Measurements from ENCODE around the gene NUFIP2. TPM values are rescaled to one million over a fixed set of nuclear protein-coding genes. Genes with fewer than 3 reads are reported as not detected.
A peak's percentile ranks its signal among the peaks of the same experiment; 100 is the strongest.
"Not testable (repeated sequence)": the region's sequence is repeated elsewhere in the genome, so short reads cannot be mapped to it uniquely, and the experiment has no call there.

Gene NUFIP2
- total RNA-seq, 1 experiment from 2014 or later = 93.1 TPM

DNA sequence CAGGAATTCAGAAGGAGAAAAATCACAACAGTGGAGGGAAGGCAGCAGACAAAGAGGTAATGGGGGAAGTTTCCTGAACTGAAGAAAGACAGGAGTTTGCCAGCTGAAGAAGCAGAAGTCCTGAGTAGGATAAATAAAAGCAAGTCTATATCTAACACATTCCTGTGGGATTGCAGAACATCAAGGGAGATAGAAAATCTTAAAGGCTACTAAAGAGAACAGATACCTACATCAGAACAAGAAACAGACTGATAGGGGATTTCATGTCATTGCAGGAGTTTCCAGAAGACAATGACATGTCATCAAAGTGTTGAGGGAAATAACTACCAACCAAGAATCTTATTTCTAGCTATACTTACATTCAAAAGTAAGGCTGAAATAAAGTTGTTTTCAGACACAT is 68.6 kb downstream of the NUFIP2 start:
- ATAC-seq (no peak), DNase-seq (ENCODE audit: low spot score) (no peak)
- TF ChIP-seq, protein P1, sequence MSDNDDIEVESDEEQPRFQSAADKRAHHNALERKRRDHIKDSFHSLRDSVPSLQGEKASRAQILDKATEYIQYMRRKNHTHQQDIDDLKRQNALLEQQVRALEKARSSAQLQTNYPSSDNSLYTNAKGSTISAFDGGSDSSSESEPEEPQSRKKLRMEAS (CRISPR knock-in tag; IDR thresholded peaks at IDR 0.05) = no peak
- H3K4me3 Mint-ChIP-seq = no peak overlapping the region
- no peaks in the 10 kb centered on the region for H3K27me3 Mint-ChIP-seq (ENCODE audit: low read depth)
- no peaks in the 10 kb centered on the region for H3K36me3 Mint-ChIP-seq
- no peaks in the 10 kb centered on the region for H3K4me1 Mint-ChIP-seq
- ChIA-PET CTCF (interaction anchor here (0.6 to 1.6 kb wide), 4 partner anchors 37 to 328 kb away, joined by 4 to 9 read pairs (median 6); no protein-coding TSS in a partner anchor), POLR2A (interaction anchor here (0.6 kb wide), 1 partner anchor 68 kb away, joined by 3 read pairs; the partner anchor contains the start of gene NUFIP2)
- H3K9me3 Mint-ChIP-seq = no peaks in the 10 kb centered on the region; the same call in 1 of the 2 replicates
- H3K27ac Mint-ChIP-seq = no peak overlapping the region

GRCh38 chr17:29221338-29221737 is 72.6 kb downstream of the NUFIP2 start:
- DNase-seq (ENCODE audit: low spot score); ATAC-seq; H3K4me1 Mint-ChIP-seq; H3K4me3 Mint-ChIP-seq; H3K9me3 Mint-ChIP-seq; H3K27me3 Mint-ChIP-seq (ENCODE audit: low read depth); H3K36me3 Mint-ChIP-seq; H3K27ac Mint-ChIP-seq; POLR2A ChIA-PET: not testable (repeated sequence)
- CTCF ChIA-PET = interaction anchor here (0.6 to 8.5 kb wide), 5 partner anchors 17 to 520 kb away, joined by 3 to 222 read pairs (median 4); partner anchors contain the start of gene MYO18A
- TF ChIP-seq HMGA2 (CRISPR knock-in tag; IDR thresholded peaks at IDR 0.05) = peak; percentile 91

- Mint-ChIP-seq H3K4me3 (no peak overlapping the region), H3K9me3 (no peaks in the 10 kb centered on the region), H3K27ac (no peak overlapping the region), H3K36me3 (no peaks in the 10 kb centered on the region), H3K27me3 (ENCODE audit: low read depth) (no peaks in the 10 kb centered on the region), H3K4me1 (peaks cover 6% of the 10 kb centered on the region)
- ChIA-PET CTCF (interaction anchor here (0.7 to 8.5 kb wide), 33 partner anchors 8 to 317 kb away, joined by 3 to 222 read pairs (median 4); partner anchors contain the start of genes MYO18A and NUFIP2), POLR2A (no interaction called here)
- ATAC-seq (peak; percentile 97), DNase-seq (ENCODE audit: low spot score) (peak; percentile 89)
- no peak for TF ChIP-seq ZBTB43 (CRISPR knock-in tag; IDR thresholded peaks at IDR 0.05)
- TF ChIP-seq, protein P2, sequence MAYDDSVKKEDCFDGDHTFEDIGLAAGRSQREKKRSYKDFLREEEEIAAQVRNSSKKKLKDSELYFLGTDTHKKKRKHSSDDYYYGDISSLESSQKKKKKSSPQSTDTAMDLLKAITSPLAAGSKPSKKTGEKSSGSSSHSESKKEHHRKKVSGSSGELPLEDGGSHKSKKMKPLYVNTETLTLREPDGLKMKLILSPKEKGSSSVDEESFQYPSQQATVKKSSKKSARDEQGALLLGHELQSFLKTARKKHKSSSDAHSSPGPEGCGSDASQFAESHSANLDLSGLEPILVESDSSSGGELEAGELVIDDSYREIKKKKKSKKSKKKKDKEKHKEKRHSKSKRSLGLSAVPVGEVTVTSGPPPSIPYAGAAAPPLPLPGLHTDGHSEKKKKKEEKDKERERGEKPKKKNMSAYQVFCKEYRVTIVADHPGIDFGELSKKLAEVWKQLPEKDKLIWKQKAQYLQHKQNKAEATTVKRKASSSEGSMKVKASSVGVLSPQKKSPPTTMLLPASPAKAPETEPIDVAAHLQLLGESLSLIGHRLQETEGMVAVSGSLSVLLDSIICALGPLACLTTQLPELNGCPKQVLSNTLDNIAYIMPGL (CRISPR knock-in tag; IDR thresholded peaks at IDR 0.05) = 0 out of 2 replicates have a peak, but pooled peaks have one; percentile 41
- TF ChIP-seq CTCF (IDR thresholded peaks at IDR 0.05) = peak; percentile 82
Observed at GRCh38 chr17:29219378-29220047, 74.4 kb downstream of the NUFIP2 start.

GRCh38 chr17:29216856-29217255 is 77.1 kb downstream of the NUFIP2 start:
- Mint-ChIP-seq H3K4me1 (peaks cover 6% of the 10 kb centered on the region), H3K36me3 (no peaks in the 10 kb centered on the region), H3K27ac (no peak overlapping the region), H3K4me3 (no peak overlapping the region), H3K9me3 (no peaks in the 10 kb centered on the region), H3K27me3 (ENCODE audit: low read depth) (no peaks in the 10 kb centered on the region)
- ATAC-seq (no peak), DNase-seq (ENCODE audit: low spot score) (no peak)
- POLR2A ChIA-PET = interaction anchor here (0.6 kb wide), 1 partner anchor 314 kb away, joined by 3 read pairs; no protein-coding TSS in a partner anchor
- CTCF ChIA-PET = interaction anchor here (0.8 to 8.5 kb wide), 7 partner anchors 10 to 101 kb away, joined by 3 to 222 read pairs (median 39); partner anchors contain the start of gene MYO18A
- TF ChIP-seq ZNF281 (CRISPR knock-in tag; IDR thresholded peaks at IDR 0.05) (no peak), SMAD4 (CRISPR knock-in tag; IDR thresholded peaks at IDR 0.05) (no peak), FOXJ3 (CRISPR knock-in tag; IDR thresholded peaks at IDR 0.05; ENCODE audit: borderline replicate concordance) (no peak), TEAD1 (CRISPR knock-in tag; IDR thresholded peaks at IDR 0.05) (no peak), NR2C2 (CRISPR knock-in tag; IDR thresholded peaks at IDR 0.05) (no peak), TCF7 (CRISPR knock-in tag; IDR thresholded peaks at IDR 0.05; ENCODE audit: low read depth) (no peak), CREM (CRISPR knock-in tag; IDR thresholded peaks at IDR 0.05) (no peak), JUN (CRISPR knock-in tag; IDR thresholded peaks at IDR 0.05) (no peak), TP53 (CRISPR knock-in tag; IDR thresholded peaks at IDR 0.05) (no peak)
- TF ChIP-seq, protein P2 (CRISPR knock-in tag; IDR thresholded peaks at IDR 0.05) = no peak
- TF ChIP-seq, protein P3, sequence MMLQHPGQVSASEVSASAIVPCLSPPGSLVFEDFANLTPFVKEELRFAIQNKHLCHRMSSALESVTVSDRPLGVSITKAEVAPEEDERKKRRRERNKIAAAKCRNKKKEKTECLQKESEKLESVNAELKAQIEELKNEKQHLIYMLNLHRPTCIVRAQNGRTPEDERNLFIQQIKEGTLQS (CRISPR knock-in tag; conservative IDR thresholded peaks at IDR 0.05) = no peak

All from WTC11 (cell line).